HepG2 (cell line): ENCODE measurements around the gene MRI1. TPM values are rescaled to one million over a fixed set of nuclear protein-coding genes. Genes with fewer than 3 reads are reported as not detected.

Source experiments
- GATA4 ChIP-seq: sonication (generic); IDR thresholded peaks from 2 replicates; pipeline ENCODE4 v1.6.1; 2016; ENCODE audit warnings: antibody characterized with exemption, low read depth, borderline replicate concordance
- HNRNPK ChIP-seq: fragments of 200-400 bp; formaldehyde crosslinking; IDR thresholded peaks from 2 replicates; pipeline ENCODE4 v1.6.1; 2018; ENCODE audit warnings: low read length, low read depth, moderate library complexity, mild to moderate bottlenecking; ENCODE audit not compliant: poor library complexity, severe bottlenecking
- ISL2 ChIP-seq: sonication (generic); formaldehyde crosslinking; IDR thresholded peaks from 2 replicates; pipeline ENCODE4 v1.5.0; 2020; ENCODE audit warnings: missing genetic modification reagents
- MIER2 ChIP-seq: IDR thresholded peaks from 2 replicates; pipeline ENCODE4 v1.6.1; 2016; ENCODE audit warnings: missing biosample characterization, missing genetic modification reagents
- MIXL1 ChIP-seq: IDR thresholded peaks from 2 replicates; pipeline ENCODE4 v1.6.1; 2016
- MYC ChIP-seq: sonication (generic); formaldehyde crosslinking; IDR thresholded peaks from 2 replicates; pipeline ENCODE4 v1.9.0; 2021; ENCODE audit warnings: missing genetic modification reagents, borderline replicate concordance
- RBM39 ChIP-seq: fragments of 200-400 bp; formaldehyde crosslinking; IDR thresholded peaks from one replicate; pipeline ENCODE4 v1.6.1; 2018; ENCODE audit warnings: antibody characterized with exemption, mild to moderate bottlenecking, low read depth, low read length; ENCODE audit not compliant: poor library complexity, severe bottlenecking
- SNRNP70 ChIP-seq: fragments of 200-400 bp; formaldehyde crosslinking; IDR thresholded peaks from 2 replicates; pipeline ENCODE4 v1.6.1; 2017; ENCODE audit warnings: mild to moderate bottlenecking, low read depth, low read length, moderate library complexity
- ZFP62 ChIP-seq: sonication (generic); formaldehyde crosslinking; IDR thresholded peaks from 2 replicates; pipeline ENCODE4 v1.4.0; 2020; ENCODE audit warnings: missing genetic modification reagents
- ZNF460 ChIP-seq: sonication (generic); formaldehyde crosslinking; IDR thresholded peaks from 2 replicates; pipeline ENCODE4 v1.5.1; 2020; ENCODE audit warnings: missing genetic modification reagents, mild to moderate bottlenecking, borderline replicate concordance
- ZNF496 ChIP-seq: sonication (generic); formaldehyde crosslinking; IDR thresholded peaks from 2 replicates; pipeline ENCODE4 v1.8.1; 2023; ENCODE audit warnings: mild to moderate bottlenecking, moderate library complexity, missing genetic modification reagents; ENCODE audit not compliant: insufficient replicate concordance
- ZNF574 ChIP-seq: sonication (generic); formaldehyde crosslinking; IDR thresholded peaks from 2 replicates; pipeline ENCODE4 v1.4.0; 2020; ENCODE audit warnings: missing genetic modification reagents
- ZNF709 ChIP-seq: sonication (generic); formaldehyde crosslinking; IDR thresholded peaks from 2 replicates; pipeline ENCODE4 v1.5.0; 2020; ENCODE audit warnings: mild to moderate bottlenecking, missing genetic modification reagents
- ZNF772 ChIP-seq: sonication (generic); formaldehyde crosslinking; IDR thresholded peaks from 2 replicates; pipeline ENCODE4 v1.5.0; 2020; ENCODE audit warnings: mild to moderate bottlenecking, missing genetic modification reagents
- ZNF879 ChIP-seq: sonication (generic); formaldehyde crosslinking; IDR thresholded peaks from 2 replicates; pipeline ENCODE4 v1.8.1; 2023; ENCODE audit warnings: missing genetic modification reagents
- polyA plus RNA-seq, 8 experiments: library from polyadenylated mRNA; depleted of rRNA in 3 of 8; stranded (reverse) in 7 of 8; unstranded in 1 of 8; fragments of >200 nt; fragmentation: Illumina TruSeq in 4 of 8; extraction: Trizol in 4 of 8; gene quantifications; 2 replicates each; pipeline versions ENCODE4 v1.2.1 to v1.2.3, GENCODE V29; 2011 to 2016; ENCODE audit warnings: low read depth in 4 of 8, missing spikeins in 1 of 8, mixed read lengths in 1 of 8; ENCODE audit not compliant: insufficient read depth in 1 of 8
- total RNA-seq, 5 experiments: library from RNA; depleted of rRNA; stranded (reverse); fragments of >200 nt; fragmentation: Illumina TruSeq; extraction: Trizol; gene quantifications; 2 replicates each; pipeline ENCODE4 v1.2.3, GENCODE V29; 2016; ENCODE audit warnings: low read depth in 1 of 5
- TF ChIP-seq, protein P1 (sequence below): sonication (generic); formaldehyde crosslinking; IDR thresholded peaks from 2 replicates; pipeline ENCODE4 v1.5.1; 2020; ENCODE audit warnings: mild to moderate bottlenecking, missing genetic modification reagents, borderline replicate concordance
- TF ChIP-seq, protein P2 (sequence below): fragments of 450-650 bp; IDR thresholded peaks from 2 replicates; pipeline ENCODE4 v1.6.1; 2017; ENCODE audit warnings: mild to moderate bottlenecking

The MRI1 gene
- total and polyA plus RNA-seq, 2 of the 13 experiments (the other 11 are each of a cell fraction or from before 2014, with no cell fraction given) = 20.1 to 20.6 TPM

DNA sequence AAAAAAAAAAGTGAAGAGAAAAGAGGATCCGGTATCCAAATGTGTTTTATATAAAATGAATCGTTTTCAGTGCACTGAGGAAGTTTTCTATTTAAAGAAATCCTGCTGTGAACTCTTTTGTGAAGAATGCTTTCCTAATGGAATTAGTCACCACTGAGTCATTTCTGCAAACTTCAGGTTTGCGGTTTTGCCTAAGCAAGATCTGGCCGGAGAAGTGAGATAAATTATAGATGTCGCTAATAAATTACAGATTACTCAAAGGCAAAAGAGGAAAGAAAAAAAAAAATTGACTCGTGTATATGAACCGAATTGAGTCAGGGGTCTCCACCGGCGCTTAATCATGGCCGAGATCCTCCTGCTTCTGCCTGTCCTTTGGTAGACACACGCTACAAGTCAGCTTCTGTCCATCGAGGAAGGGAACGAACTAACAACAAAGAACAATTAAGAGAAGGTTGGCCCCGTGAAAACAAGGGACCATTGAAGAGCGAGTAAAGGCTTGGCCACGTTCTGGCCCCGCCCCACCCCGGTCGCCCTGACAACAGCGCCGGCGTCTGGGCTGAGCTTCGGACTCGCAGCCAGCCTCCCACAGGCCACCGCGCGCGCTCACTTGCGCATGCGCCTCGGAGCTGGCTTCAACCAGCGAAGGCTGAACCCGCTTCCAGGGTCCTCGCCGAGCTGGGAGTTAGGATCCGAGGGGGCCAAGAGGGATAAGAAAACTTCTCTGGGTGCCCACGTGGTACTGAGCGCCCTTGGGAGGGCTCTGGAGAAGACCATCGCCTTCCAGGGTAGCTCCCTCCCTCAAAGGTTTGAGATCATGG lies 33.0 kb upstream of the MRI1 start (continued):
- TF ChIP-seq, protein P1, sequence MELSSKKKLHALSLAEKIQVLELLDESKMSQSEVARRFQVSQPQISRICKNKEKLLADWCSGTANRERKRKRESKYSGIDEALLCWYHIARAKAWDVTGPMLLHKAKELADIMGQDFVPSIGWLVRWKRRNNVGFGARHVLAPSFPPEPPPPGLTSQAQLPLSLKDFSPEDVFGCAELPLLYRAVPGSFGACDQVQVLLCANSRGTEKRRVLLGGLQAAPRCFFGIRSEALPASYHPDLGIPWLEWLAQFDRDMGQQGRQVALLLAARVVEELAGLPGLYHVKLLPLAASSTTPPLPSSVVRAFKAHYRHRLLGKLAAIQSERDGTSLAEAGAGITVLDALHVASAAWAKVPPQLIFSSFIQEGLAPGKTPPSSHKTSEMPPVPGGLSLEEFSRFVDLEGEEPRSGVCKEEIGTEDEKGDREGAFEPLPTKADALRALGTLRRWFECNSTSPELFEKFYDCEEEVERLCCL = no peak
- TF ChIP-seq, protein P2, sequence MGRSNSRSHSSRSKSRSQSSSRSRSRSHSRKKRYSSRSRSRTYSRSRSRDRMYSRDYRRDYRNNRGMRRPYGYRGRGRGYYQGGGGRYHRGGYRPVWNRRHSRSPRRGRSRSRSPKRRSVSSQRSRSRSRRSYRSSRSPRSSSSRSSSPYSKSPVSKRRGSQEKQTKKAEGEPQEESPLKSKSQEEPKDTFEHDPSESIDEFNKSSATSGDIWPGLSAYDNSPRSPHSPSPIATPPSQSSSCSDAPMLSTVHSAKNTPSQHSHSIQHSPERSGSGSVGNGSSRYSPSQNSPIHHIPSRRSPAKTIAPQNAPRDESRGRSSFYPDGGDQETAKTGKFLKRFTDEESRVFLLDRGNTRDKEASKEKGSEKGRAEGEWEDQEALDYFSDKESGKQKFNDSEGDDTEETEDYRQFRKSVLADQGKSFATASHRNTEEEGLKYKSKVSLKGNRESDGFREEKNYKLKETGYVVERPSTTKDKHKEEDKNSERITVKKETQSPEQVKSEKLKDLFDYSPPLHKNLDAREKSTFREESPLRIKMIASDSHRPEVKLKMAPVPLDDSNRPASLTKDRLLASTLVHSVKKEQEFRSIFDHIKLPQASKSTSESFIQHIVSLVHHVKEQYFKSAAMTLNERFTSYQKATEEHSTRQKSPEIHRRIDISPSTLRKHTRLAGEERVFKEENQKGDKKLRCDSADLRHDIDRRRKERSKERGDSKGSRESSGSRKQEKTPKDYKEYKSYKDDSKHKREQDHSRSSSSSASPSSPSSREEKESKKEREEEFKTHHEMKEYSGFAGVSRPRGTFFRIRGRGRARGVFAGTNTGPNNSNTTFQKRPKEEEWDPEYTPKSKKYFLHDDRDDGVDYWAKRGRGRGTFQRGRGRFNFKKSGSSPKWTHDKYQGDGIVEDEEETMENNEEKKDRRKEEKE = no peak
- TF ChIP-seq RBM39 (peak; percentile 37), ZNF709 (CRISPR knock-in tag) (no peak), ZNF879 (no peak), MIER2 (no peak), MIXL1 (CRISPR knock-in tag) (peak; percentile 5; the same call in 1 of the 2 replicates), GATA4 (peak; percentile 62; the same call in 1 of the 2 replicates), HNRNPK (no peak), ZNF574 (CRISPR knock-in tag) (peak; percentile 17; the same call in 1 of the 2 replicates), ISL2 (CRISPR knock-in tag) (peak; percentile 43; the same call in 1 of the 2 replicates), MYC (0 out of 2 replicates have a peak, but pooled peaks have one; percentile 52), ZNF772 (CRISPR knock-in tag) (no peak), SNRNP70 (no peak), ZNF460 (CRISPR knock-in tag) (no peak), ZNF496 (CRISPR knock-in tag) (no peak), ZFP62 (CRISPR knock-in tag) (no peak)
